OCI-LY3 (cell line): ENCODE measurements around the gene MMS22L.

ENCODE experiments used
- H2AFZ ChIP-seq: fragments of 200-600, 300-600 bp; shearing (Covaris generic); 2 replicates; pipeline ENCODE4 v1.6.0; 2014; ENCODE audit warnings: antibody characterized with exemption, low read depth, low read length
- H3K27ac ChIP-seq: fragments of 200-600, 300-600 bp; sonication (generic); 2 replicates; pipeline ENCODE4 v1.5.1; 2014; ENCODE audit warnings: mild to moderate bottlenecking, low read length, moderate library complexity, mixed read lengths
- H3K27me3 ChIP-seq: fragments of 200-600, 300-600 bp; sonication (generic); 2 replicates; pipeline ENCODE4 v1.6.1; 2014; ENCODE audit warnings: low read depth, low read length, mixed read lengths
- H3K36me3 ChIP-seq: fragments of 200-600, 300-600 bp; sonication (generic); replicated peaks from 2 replicates; pipeline ENCODE3; 2014; ENCODE audit warnings: low read depth, low read length, mixed read lengths
- H3K4me1 ChIP-seq: fragments of 300-600, 200-600 bp; sonication (generic); 2 replicates; pipeline ENCODE4 v1.6.1; 2014; ENCODE audit warnings: low read length, mixed read lengths
- H3K4me2 ChIP-seq: fragments of 200-600, 300-600 bp; sonication (generic); 2 replicates; pipeline ENCODE4 v1.6.1; 2014; ENCODE audit warnings: low read length, mixed read lengths
- H3K4me3 ChIP-seq: fragments of 300-600, 200-600 bp; sonication (generic); 2 replicates; pipeline ENCODE4 v1.5.1; 2014; ENCODE audit warnings: antibody characterized with exemption, mild to moderate bottlenecking, low read length, moderate library complexity
- H3K79me2 ChIP-seq: fragments of 300-600, 200-600 bp; shearing (Covaris generic); 2 replicates; pipeline ENCODE4 v1.6.1; 2014; ENCODE audit warnings: mild to moderate bottlenecking, low read length, mixed read lengths
- H3K9ac ChIP-seq: fragments of 300-600, 200-600 bp; shearing (Covaris generic); 2 replicates; pipeline ENCODE4 v1.6.0; 2014; ENCODE audit warnings: mild to moderate bottlenecking, low read length, moderate library complexity
- H3K9me3 ChIP-seq: fragments of 200-600, 300-600 bp; shearing (Covaris generic); 2 replicates; pipeline ENCODE4 v1.6.1; 2014; ENCODE audit warnings: low read length, mixed read lengths; ENCODE audit not compliant: insufficient read depth
- H4K20me1 ChIP-seq: fragments of 200-600, 300-600 bp; sonication (generic); 2 replicates; pipeline ENCODE4 v1.6.1; 2016; ENCODE audit warnings: low read length, mixed read lengths; ENCODE audit not compliant: insufficient read depth
- CTCF ChIP-seq: fragments of 200-600, 300-600 bp; sonication (generic); IDR thresholded peaks from 2 replicates; pipeline ENCODE4 v1.5.1; 2014; ENCODE audit warnings: antibody characterized with exemption, low read length, low read depth
- EZH2phosphoT487 ChIP-seq: fragments of 200-600 bp; shearing (Covaris generic); IDR thresholded peaks from 2 replicates; pipeline ENCODE4 v1.6.1; 2018; ENCODE audit warnings: antibody characterized with exemption, mixed run types, low read depth

The MMS22L gene

DNA sequence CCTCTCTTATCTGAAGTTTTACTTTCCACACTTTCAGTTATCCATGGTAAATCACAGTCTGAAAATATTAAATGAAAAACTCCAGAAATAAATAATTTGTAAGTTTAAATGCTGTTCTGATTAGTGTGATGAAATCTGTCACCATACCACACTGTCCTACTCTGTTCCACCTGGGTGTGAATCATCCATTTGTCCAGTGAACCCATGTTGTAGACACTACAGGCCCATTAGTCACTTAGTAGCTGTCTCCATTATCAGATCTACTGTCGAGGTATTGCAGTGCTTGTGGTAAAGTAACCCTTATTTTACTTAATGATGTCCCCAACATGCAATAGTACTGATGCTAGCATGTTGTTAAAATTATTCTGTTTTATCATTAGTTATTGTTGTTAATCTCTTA lies 29.2 kb upstream of the MMS22L start:
- no peak for TF ChIP-seq CTCF
- no peak for TF ChIP-seq EZH2phosphoT487
- Histone ChIP-seq H4K20me1 (no peaks in the 10 kb centered on the region), H3K36me3 (no peaks in the 10 kb centered on the region), H2AFZ (no peak overlapping the region), H3K9ac (no peak overlapping the region), H3K4me1 (no peaks in the 10 kb centered on the region), H3K4me3 (no peak overlapping the region), H3K27ac (no peak overlapping the region), H3K9me3 (no peaks in the 10 kb centered on the region), H3K79me2 (no peaks in the 10 kb centered on the region), H3K27me3 (no peaks in the 10 kb centered on the region), H3K4me2 (no peak overlapping the region)

DNA sequence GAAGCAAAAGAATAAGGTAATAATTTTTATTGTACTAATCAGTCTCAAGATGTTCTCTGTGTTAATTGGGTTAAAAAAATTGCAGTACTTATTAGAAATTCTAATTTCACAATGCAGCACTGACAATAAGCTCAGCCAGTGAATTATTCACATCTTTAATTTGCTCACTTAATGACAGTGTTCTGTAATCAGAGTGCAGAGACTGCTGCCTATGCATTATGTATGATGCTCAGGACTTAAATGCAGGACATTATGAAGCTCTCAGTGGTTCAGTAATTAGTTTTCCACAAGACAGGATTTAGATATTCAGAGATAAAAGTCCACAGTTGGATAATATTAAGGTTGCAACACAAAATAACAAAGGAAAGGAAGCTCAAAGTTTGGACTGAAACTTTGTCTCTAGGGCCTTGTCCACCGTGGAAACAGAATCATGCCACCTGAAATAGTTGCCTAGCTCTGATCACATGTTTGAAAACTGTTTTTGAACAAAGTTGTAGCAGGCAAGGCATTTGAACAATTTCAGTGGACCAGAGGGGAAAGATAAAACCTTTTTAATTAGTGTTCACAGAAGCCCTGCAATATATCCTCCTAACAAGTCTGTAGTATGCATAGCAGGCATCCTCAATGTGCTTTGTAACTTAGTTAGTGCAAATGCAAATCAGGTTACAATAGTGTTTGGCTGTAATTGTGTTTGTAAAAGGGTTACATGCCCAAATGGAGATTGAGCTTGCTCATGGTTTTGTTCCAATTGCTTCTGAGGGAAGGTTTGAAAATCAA lies 23.7 kb upstream of the MMS22L start:
- TF ChIP-seq EZH2phosphoT487 (no peak), CTCF (no peak)
- no peaks in the 10 kb centered on the region for H3K4me1 ChIP-seq
- no peaks in the 10 kb centered on the region for H3K27me3 ChIP-seq
- H3K9me3 ChIP-seq = no peaks in the 10 kb centered on the region
- no peak overlapping the region for H3K27ac ChIP-seq
- no peak overlapping the region for H3K4me3 ChIP-seq
- no peak overlapping the region for H3K9ac ChIP-seq
- H3K4me2 ChIP-seq = no peak overlapping the region
- H4K20me1 ChIP-seq = no peaks in the 10 kb centered on the region
- H3K79me2 ChIP-seq = no peaks in the 10 kb centered on the region
- no peaks in the 10 kb centered on the region for H3K36me3 ChIP-seq
- H2AFZ ChIP-seq = no peak overlapping the region

DNA sequence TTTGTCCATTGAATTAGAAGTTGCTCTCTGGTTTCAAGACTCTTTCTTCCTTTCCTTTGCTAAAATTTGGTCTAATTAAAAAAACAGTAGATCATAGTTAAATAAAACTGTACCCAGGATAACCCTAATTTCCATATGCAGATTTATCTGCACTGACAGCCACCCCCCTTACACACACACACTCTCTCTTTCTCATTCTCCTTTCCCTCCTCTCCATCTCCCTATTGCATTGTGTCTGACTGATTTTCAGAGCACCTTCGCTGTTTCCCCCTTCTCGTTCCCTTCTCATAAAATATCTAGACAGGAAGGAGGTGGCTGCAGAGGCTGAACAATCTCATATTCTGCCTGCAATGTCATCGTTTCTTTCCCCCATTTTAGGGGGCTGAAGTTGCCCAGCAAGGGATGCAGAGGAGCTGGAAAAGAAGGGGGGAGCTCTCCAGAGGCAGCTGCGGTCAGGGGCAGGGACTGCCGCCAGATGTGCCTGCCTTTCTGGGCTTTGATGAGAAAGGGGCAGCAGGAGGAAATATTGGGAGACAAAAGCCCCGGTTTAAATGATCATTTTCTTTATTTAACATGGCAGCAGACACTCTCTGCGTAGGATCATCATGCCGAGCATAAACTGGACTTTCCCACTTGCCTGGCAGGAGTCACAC lies 22.5 kb upstream of the MMS22L start:
- Histone ChIP-seq H3K27ac (no peak overlapping the region), H3K9me3 (no peaks in the 10 kb centered on the region), H3K79me2 (no peaks in the 10 kb centered on the region), H3K9ac (no peak overlapping the region), H3K4me3 (no peak overlapping the region), H3K4me2 (no peak overlapping the region), H4K20me1 (no peaks in the 10 kb centered on the region), H3K36me3 (no peaks in the 10 kb centered on the region), H3K4me1 (no peaks in the 10 kb centered on the region), H2AFZ (no peak overlapping the region), H3K27me3 (no peaks in the 10 kb centered on the region)
- TF ChIP-seq CTCF (no peak), EZH2phosphoT487 (no peak)

- Histone ChIP-seq H3K4me1 (no peaks in the 10 kb centered on the region), H2AFZ (no peak overlapping the region), H3K36me3 (no peaks in the 10 kb centered on the region), H3K27me3 (no peaks in the 10 kb centered on the region), H3K4me3 (no peak overlapping the region), H3K9ac (no peak overlapping the region), H3K9me3 (no peaks in the 10 kb centered on the region), H3K27ac (no peak overlapping the region), H3K4me2 (no peak overlapping the region), H3K79me2 (no peaks in the 10 kb centered on the region), H4K20me1 (no peaks in the 10 kb centered on the region)
- TF ChIP-seq EZH2phosphoT487 = no peak
- TF ChIP-seq CTCF = no peak
Measured at GRCh38 chr6:97304701-97305100, 21.7 kb upstream of the MMS22L start.
